HepG2 (cell line): Measurements from ENCODE around the gene SAMD14. TPM values are rescaled to one million over a fixed set of nuclear protein-coding genes. Genes with fewer than 3 reads are reported as not detected.

Experiments used
- ATAC-seq: fragments of 200-7000 bp; cut with Tn5 transposase; 3 replicates; pipeline ENCODE4 v1.9.1; 2020; ENCODE audit warnings: mild to moderate bottlenecking, moderate library complexity
- BruUV-seq: library from RNA; stranded (reverse); fragments of 400-500 nt; replicated peaks from 2 replicates; lab custom pipeline; 2021; lab: Mats Ljungman, UMichigan
- CTCF ChIA-PET: fragments of 300-600 bp; formaldehyde crosslinking; extraction: SDS; loops from one replicate; lab custom pipeline; 2021; ENCODE audit warnings: low total read pairs, inconsistent platforms, low intra/inter-chr PET ratio; lab: Yijun Ruan, JAX
- POLR2A ChIA-PET: fragments of 350-600 bp; sonication (Branson Sonifier 250); formaldehyde crosslinking; loops from one replicate; lab custom pipeline; 2020; ENCODE audit warnings: antibody characterized with exemption, inconsistent platforms; lab: Yijun Ruan, JAX
- DNase-seq: peaks from one replicate; pipeline ENCODE4 v3.0.0-alpha.2; 2015; ENCODE audit warnings: low spot score
- FAIRE-seq: peaks from 3 replicates; lab custom pipeline; 2011; peaks lifted over from hg19 to GRCh38; lab: Jason Lieb, UNC
- H2AFZ ChIP-seq: one replicate; pipeline ENCODE4 v1.6.1; 2011; ENCODE audit warnings: low read length, inconsistent platforms
- H3K27ac ChIP-seq: fragments of 300-600 bp; 3 replicates; pipeline ENCODE4 v1.8.0; 2011; ENCODE audit warnings: mixed run types, mild to moderate bottlenecking, mixed read lengths, low read length, inconsistent platforms; ENCODE audit not compliant: insufficient read depth; ENCODE audit errors: extremely low read length
- H3K27me3 ChIP-seq, 2 experiments: fragments of 200-600 bp in 1 of 2; 2 replicates in 1 of 2; 3 replicates in 1 of 2; pipeline versions ENCODE4 v1.6.0 to v1.8.0; 2011; ENCODE audit warnings: low read length in 2 of 2, mild to moderate bottlenecking in 2 of 2, moderate library complexity in 2 of 2, inconsistent platforms in 1 of 2; ENCODE audit not compliant: insufficient read depth in 2 of 2, control insufficient read depth in 1 of 2
- H3K36me3 ChIP-seq, 2 experiments: fragments of 200-600 bp in 1 of 2; replicated peaks in 1 of 2; 2 replicates in 1 of 2; 3 replicates in 1 of 2; pipeline versions ENCODE4 v1.5.1 to v1.8.0; 2011; ENCODE audit warnings: low read length in 2 of 2, inconsistent platforms in 1 of 2; ENCODE audit not compliant: insufficient read depth in 2 of 2, control insufficient read depth in 1 of 2
- H3K4me1 ChIP-seq: 2 replicates; pipeline ENCODE4 v1.5.1; 2012; ENCODE audit warnings: low read length, inconsistent platforms; ENCODE audit not compliant: insufficient read depth
- H3K4me2 ChIP-seq: 2 replicates; pipeline ENCODE4 v1.6.0; 2011; ENCODE audit warnings: low read depth, low read length, inconsistent platforms
- H3K4me3 ChIP-seq, 3 experiments: fragments of 200-600 bp in 1 of 3; sonication (generic), shearing (Covaris generic) in 1 of 3; replicated peaks in 1 of 3; 2 replicates each; pipeline ENCODE4 v1.5.1; 2011 to 2016; ENCODE audit warnings: low read length in 3 of 3, inconsistent platforms in 2 of 3, low read depth in 2 of 3, mild to moderate bottlenecking in 2 of 3, control low read depth in 1 of 3, mixed read lengths in 1 of 3; ENCODE audit not compliant: insufficient read depth in 1 of 3
- H3K79me2 ChIP-seq: one replicate; pipeline ENCODE4 v1.6.1; 2011; ENCODE audit warnings: low read length, inconsistent platforms; ENCODE audit not compliant: insufficient read depth
- H3K9ac ChIP-seq: 2 replicates; pipeline ENCODE4 v1.6.0; 2011; ENCODE audit warnings: mild to moderate bottlenecking, low read depth, low read length, inconsistent platforms; ENCODE audit not compliant: insufficient read depth
- H3K9me3 ChIP-seq: 2 replicates; pipeline ENCODE4 v1.5.1; 2012; ENCODE audit warnings: mild to moderate bottlenecking, low read length
- H4K20me1 ChIP-seq: 2 replicates; pipeline ENCODE4 v1.6.0; 2011; ENCODE audit warnings: inconsistent platforms, mild to moderate bottlenecking, low read length, moderate library complexity; ENCODE audit not compliant: insufficient read depth
- CBFB ChIP-seq: sonication (generic); formaldehyde crosslinking; IDR thresholded peaks from 2 replicates; pipeline ENCODE4 v1.4.0; 2020; ENCODE audit warnings: missing genetic modification reagents
- FLYWCH1 ChIP-seq: sonication (generic); formaldehyde crosslinking; IDR thresholded peaks from 2 replicates; pipeline ENCODE4 v1.8.1; 2023; ENCODE audit warnings: mild to moderate bottlenecking, missing genetic modification reagents
- FOXJ3 ChIP-seq: sonication (generic); formaldehyde crosslinking; IDR thresholded peaks from 2 replicates; pipeline ENCODE4 v1.4.0; 2020; ENCODE audit warnings: missing genetic modification reagents, mild to moderate bottlenecking, borderline replicate concordance
- HNRNPLL ChIP-seq: fragments of 200-400 bp; formaldehyde crosslinking; IDR thresholded peaks from 2 replicates; pipeline ENCODE4 v1.6.1; 2017; ENCODE audit warnings: mild to moderate bottlenecking, low read depth, low read length; ENCODE audit not compliant: poor library complexity, severe bottlenecking
- KLF6 ChIP-seq: IDR thresholded peaks from 2 replicates; pipeline ENCODE4 v1.8.0; 2016; ENCODE audit warnings: missing biosample characterization, missing genetic modification reagents
- MTA1 ChIP-seq: sonication (generic); formaldehyde crosslinking; IDR thresholded peaks from 2 replicates; pipeline ENCODE4 v1.4.0; 2020; ENCODE audit warnings: missing genetic modification reagents, mild to moderate bottlenecking, borderline replicate concordance
- MXI1 ChIP-seq: IDR thresholded peaks from 3 replicates; pipeline ENCODE4 v1.6.1; 2012; ENCODE audit warnings: low read depth, low read length, inconsistent platforms, borderline replicate concordance
- NFKBIZ ChIP-seq: IDR thresholded peaks from 2 replicates; pipeline ENCODE4 v1.6.1; 2018; ENCODE audit warnings: missing genetic modification reagents, missing compliant biosample characterization
- SRSF4 ChIP-seq: fragments of 200-400 bp; formaldehyde crosslinking; IDR thresholded peaks from one replicate; pipeline ENCODE4 v1.6.1; 2018; ENCODE audit warnings: mild to moderate bottlenecking, low read depth, low read length, moderate library complexity; ENCODE audit not compliant: poor library complexity, severe bottlenecking
- TARDBP ChIP-seq: sonication (generic); formaldehyde crosslinking; IDR thresholded peaks from 2 replicates; pipeline ENCODE4 v1.8.0; 2022; ENCODE audit warnings: mild to moderate bottlenecking, missing genetic modification reagents
- TGIF2 ChIP-seq: IDR thresholded peaks from 2 replicates; pipeline ENCODE4 v1.6.1; 2016; ENCODE audit warnings: control low read depth, missing compliant biosample characterization
- ZFAT ChIP-seq: sonication (generic); formaldehyde crosslinking; conservative IDR thresholded peaks from 2 replicates; pipeline ENCODE4 v1.8.1; 2023; ENCODE audit warnings: missing genetic modification reagents, inconsistent platforms
- ZNF335 ChIP-seq: sonication (generic); formaldehyde crosslinking; IDR thresholded peaks from 2 replicates; pipeline ENCODE4 v1.4.0; 2020; ENCODE audit warnings: missing genetic modification reagents
- ZSCAN31 ChIP-seq: sonication (generic); formaldehyde crosslinking; IDR thresholded peaks from 2 replicates; pipeline ENCODE4 v1.5.0; 2020; ENCODE audit warnings: low read depth, mild to moderate bottlenecking, missing genetic modification reagents
- WGBS: methylation state at CpG from one replicate; pipeline ENCODE4 v1.1.6; 2017; ENCODE audit warnings: low lambda C conversion rate; 5-methylcytosine and 5-hydroxymethylcytosine counted together
- in situ Hi-C: cut with HindIII; loops from 2 replicates; pipeline ENCODE4 v1.10.0; 2017; ENCODE audit warnings: low pct_unique_long_range_greater_than_20kb; ENCODE audit not compliant: extremely low pct_ligation_motif_present
- intact Hi-C: fragments of 100-400 bp; cut with micrococcal nuclease; formaldehyde crosslinking; loops from one replicate; pipeline ENCODE4 v1.10.0; 2022; ENCODE audit not compliant: unreplicated experiment
- polyA plus RNA-seq, 8 experiments: library from polyadenylated mRNA; depleted of rRNA in 3 of 8; stranded (reverse) in 7 of 8; unstranded in 1 of 8; fragments of >200 nt; fragmentation: Illumina TruSeq in 4 of 8; extraction: Trizol in 4 of 8; gene quantifications; 2 replicates each; pipeline versions ENCODE4 v1.2.1 to v1.2.3, GENCODE V29; 2011 to 2016; ENCODE audit warnings: low read depth in 4 of 8, missing spikeins in 1 of 8, mixed read lengths in 1 of 8; ENCODE audit not compliant: insufficient read depth in 1 of 8
- total RNA-seq, 5 experiments: library from RNA; depleted of rRNA; stranded (reverse); fragments of >200 nt; fragmentation: Illumina TruSeq; extraction: Trizol; gene quantifications; 2 replicates each; pipeline ENCODE4 v1.2.3, GENCODE V29; 2016; ENCODE audit warnings: low read depth in 1 of 5
- TF ChIP-seq, protein P1 (sequence below): sonication (generic); formaldehyde crosslinking; IDR thresholded peaks from 2 replicates; pipeline ENCODE4 v1.4.0; 2020; ENCODE audit warnings: mild to moderate bottlenecking, missing genetic modification reagents, borderline replicate concordance
- TF ChIP-seq, protein P2 (sequence below): sonication (generic); formaldehyde crosslinking; IDR thresholded peaks from 2 replicates; pipeline ENCODE4 v1.8.1; 2023; ENCODE audit warnings: mild to moderate bottlenecking, missing genetic modification reagents, borderline replicate concordance
- TF ChIP-seq, protein P3 (sequence below): sonication (generic); formaldehyde crosslinking; IDR thresholded peaks from 2 replicates; pipeline ENCODE4 v1.9.0; 2021; ENCODE audit warnings: missing genetic modification reagents, borderline replicate concordance
- TF ChIP-seq, protein P4 (sequence below): sonication (generic); formaldehyde crosslinking; IDR thresholded peaks from 2 replicates; pipeline ENCODE4 v1.4.0; 2020; ENCODE audit warnings: mild to moderate bottlenecking, missing genetic modification reagents

The SAMD14 gene
- total and polyA plus RNA-seq, 2 of the 13 experiments (the other 11 are each of a cell fraction or from before 2014, with no cell fraction given): 0.07 to 0.22 TPM

DNA sequence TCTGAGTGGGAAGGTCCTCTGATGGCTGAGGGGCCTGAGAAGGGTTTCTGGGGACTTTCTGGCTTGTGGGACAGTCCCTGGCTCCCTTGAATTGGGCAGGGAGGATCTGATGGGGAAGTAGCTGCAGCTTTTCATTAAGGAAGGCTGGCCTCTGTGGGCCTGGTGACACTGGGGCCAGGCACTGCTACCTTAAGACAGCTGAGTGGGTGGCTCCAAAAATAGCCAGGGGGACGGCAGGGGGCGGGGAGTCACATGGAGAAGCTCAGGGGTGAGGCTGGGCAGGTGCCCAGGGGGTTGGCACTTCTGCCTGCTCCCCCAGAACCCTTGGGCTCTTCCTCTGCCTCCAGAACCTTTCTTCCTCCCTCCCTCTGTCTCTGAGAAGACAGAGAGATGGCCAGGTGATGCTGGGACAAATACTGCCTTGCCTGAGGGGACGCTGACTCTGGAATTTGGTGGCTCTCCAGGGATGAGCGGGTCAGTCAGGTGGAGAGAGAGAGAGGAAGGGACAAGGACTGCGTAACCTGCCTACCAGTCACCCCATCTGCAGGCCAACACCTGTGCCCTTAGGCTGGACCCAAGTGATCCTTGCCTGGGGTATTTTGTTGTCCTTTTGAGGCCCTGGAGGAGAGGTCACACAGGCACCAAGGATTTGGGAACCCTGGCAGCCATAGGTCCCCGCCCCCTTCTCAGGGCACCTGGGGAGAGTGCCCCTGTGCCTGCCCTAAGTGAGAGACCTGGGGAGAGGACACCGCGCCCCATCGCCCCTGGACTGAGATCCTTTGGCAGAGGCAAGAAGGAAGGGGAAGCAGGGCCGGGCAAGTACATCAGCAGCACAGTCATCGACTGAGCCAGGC, 34.1 kb upstream of the SAMD14 start:
- H3K4me3 ChIP-seq: no peak overlapping the region
- H3K27me3 ChIP-seq: peaks cover 11 to 75% of the 10 kb centered on the region in 2 experiments; a peak in 3 of 5 replicates
- FAIRE-seq (no peak), ATAC-seq (no peak), DNase-seq (no peak)
- H3K4me1 ChIP-seq: peaks cover 15% of the 10 kb centered on the region
- no peak overlapping the region for H3K4me2 ChIP-seq
- H3K9me3 ChIP-seq: no peaks in the 10 kb centered on the region
- BruUV-seq: no TSS peak
- no peaks in the 10 kb centered on the region for H3K79me2 ChIP-seq
- no peaks in the 10 kb centered on the region for H4K20me1 ChIP-seq
- 31% methylated on average over 9 of the region's 11 CpGs for WGBS
- intact Hi-C loops (no loop called here), in situ Hi-C loops (loop anchor here (5.0 kb wide), 1 partner anchor 47 kb away; no protein-coding TSS in a partner anchor)
- no peak for TF ChIP-seq TARDBP (CRISPR knock-in tag)
- TF ChIP-seq SRSF4: no peak
- TF ChIP-seq CBFB (CRISPR knock-in tag): no peak
- no peak for TF ChIP-seq TGIF2 (CRISPR knock-in tag)
- TF ChIP-seq FLYWCH1 (CRISPR knock-in tag): no peak
- TF ChIP-seq, protein P1, sequence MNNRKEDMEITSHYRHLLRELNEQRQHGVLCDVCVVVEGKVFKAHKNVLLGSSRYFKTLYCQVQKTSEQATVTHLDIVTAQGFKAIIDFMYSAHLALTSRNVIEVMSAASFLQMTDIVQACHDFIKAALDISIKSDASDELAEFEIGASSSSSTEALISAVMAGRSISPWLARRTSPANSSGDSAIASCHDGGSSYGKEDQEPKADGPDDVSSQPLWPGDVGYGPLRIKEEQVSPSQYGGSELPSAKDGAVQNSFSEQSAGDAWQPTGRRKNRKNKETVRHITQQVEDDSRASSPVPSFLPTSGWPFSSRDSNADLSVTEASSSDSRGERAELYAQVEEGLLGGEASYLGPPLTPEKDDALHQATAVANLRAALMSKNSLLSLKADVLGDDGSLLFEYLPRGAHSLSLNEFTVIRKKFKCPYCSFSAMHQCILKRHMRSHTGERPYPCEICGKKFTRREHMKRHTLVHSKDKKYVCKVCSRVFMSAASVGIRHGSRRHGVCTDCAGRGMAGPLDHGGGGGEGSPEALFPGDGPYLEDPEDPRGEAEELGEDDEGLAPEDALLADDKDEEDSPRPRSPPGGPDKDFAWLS (CRISPR knock-in tag): no peak
- no peak for TF ChIP-seq KLF6
- no peak for TF ChIP-seq NFKBIZ (CRISPR knock-in tag)
- TF ChIP-seq, protein P2, sequence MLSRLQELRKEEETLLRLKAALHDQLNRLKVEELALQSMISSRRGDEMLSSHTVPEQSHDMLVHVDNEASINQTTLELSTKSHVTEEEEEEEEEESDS (CRISPR knock-in tag): no peak
- TF ChIP-seq ZSCAN31 (CRISPR knock-in tag): no peak
- TF ChIP-seq, protein P3, sequence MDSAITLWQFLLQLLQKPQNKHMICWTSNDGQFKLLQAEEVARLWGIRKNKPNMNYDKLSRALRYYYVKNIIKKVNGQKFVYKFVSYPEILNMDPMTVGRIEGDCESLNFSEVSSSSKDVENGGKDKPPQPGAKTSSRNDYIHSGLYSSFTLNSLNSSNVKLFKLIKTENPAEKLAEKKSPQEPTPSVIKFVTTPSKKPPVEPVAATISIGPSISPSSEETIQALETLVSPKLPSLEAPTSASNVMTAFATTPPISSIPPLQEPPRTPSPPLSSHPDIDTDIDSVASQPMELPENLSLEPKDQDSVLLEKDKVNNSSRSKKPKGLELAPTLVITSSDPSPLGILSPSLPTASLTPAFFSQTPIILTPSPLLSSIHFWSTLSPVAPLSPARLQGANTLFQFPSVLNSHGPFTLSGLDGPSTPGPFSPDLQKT (CRISPR knock-in tag): no peak
- no peak for TF ChIP-seq ZNF335 (CRISPR knock-in tag)
- TF ChIP-seq, protein P4, sequence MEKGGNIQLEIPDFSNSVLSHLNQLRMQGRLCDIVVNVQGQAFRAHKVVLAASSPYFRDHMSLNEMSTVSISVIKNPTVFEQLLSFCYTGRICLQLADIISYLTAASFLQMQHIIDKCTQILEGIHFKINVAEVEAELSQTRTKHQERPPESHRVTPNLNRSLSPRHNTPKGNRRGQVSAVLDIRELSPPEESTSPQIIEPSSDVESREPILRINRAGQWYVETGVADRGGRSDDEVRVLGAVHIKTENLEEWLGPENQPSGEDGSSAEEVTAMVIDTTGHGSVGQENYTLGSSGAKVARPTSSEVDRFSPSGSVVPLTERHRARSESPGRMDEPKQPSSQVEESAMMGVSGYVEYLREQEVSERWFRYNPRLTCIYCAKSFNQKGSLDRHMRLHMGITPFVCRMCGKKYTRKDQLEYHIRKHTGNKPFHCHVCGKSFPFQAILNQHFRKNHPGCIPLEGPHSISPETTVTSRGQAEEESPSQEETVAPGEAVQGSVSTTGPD (CRISPR knock-in tag): no peak
- TF ChIP-seq MTA1 (CRISPR knock-in tag): no peak
- TF ChIP-seq FOXJ3 (CRISPR knock-in tag): no peak
- no peak for TF ChIP-seq MXI1
- TF ChIP-seq ZFAT: no peak
- no peak for TF ChIP-seq HNRNPLL
- POLR2A ChIA-PET: no interaction called here
- no peaks in the 10 kb centered on the region for H3K36me3 ChIP-seq
- H3K27ac ChIP-seq: no peak overlapping the region
- no peak overlapping the region for H3K9ac ChIP-seq
- no peak overlapping the region for H2AFZ ChIP-seq
- CTCF ChIA-PET: no interaction called here
